ENCODE results near the gene DQX1.
"Not testable (repeated sequence)": the region's sequence is repeated elsewhere in the genome, so short reads cannot be mapped to it uniquely, and the experiment has no call there.

Gene DQX1

DNA sequence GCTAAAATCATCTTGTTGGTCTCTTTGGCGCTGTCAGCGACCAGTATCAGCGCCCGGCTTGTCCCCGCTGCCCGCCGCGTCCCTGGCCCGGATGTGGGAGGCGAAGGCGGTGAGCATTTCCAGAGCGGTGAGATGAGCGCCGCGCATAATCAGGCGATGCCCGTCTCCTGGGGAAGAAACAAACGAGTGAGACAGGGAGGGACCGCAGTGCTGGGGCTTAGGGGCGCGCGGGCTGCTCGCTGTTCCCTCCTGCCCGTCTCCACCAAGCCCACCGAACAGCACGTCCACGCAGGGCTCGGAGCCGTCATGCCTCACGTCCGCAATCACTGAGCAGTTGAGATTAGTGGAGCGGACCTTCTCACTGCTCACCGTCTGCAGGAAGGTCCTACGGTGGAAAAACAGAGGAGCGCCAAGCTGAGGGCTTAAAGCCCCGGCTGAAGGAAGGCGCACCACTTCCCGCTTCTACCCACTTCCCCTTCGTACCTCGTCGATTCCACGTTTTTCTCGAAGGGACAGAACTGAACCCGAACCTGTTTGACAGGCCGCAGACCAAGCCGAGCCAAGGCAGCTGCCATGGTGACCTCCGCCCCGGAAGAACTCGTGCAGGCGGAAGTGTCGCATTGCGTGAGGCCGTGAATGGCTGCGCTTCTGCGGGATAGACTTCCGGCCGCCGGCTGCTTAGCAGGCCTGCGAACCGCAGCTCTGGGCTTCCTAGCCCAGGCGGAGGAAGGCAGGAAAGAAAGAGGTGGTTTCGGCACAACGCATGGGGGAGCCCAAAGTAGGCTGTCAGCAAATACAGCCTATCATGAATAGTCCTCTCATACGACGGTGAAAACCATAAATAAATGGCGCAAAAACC is 53.7 kb downstream of the DQX1 start, which contains the start of gene MRPL53:
MRPL53 (minus strand) TSS at position 595 of the 859 bp plus-strand sequence; CDS start at position 575, 20 bp downstream.
- TF ChIP-seq ZNF274 (IDR thresholded peaks at IDR 0.05; ENCODE audit: low read depth, low read length) = no peak
- H3K4me3 ChIP-seq (ENCODE audit: low read length) = peak within 1 kb of the TSS; percentile 69

DNA sequence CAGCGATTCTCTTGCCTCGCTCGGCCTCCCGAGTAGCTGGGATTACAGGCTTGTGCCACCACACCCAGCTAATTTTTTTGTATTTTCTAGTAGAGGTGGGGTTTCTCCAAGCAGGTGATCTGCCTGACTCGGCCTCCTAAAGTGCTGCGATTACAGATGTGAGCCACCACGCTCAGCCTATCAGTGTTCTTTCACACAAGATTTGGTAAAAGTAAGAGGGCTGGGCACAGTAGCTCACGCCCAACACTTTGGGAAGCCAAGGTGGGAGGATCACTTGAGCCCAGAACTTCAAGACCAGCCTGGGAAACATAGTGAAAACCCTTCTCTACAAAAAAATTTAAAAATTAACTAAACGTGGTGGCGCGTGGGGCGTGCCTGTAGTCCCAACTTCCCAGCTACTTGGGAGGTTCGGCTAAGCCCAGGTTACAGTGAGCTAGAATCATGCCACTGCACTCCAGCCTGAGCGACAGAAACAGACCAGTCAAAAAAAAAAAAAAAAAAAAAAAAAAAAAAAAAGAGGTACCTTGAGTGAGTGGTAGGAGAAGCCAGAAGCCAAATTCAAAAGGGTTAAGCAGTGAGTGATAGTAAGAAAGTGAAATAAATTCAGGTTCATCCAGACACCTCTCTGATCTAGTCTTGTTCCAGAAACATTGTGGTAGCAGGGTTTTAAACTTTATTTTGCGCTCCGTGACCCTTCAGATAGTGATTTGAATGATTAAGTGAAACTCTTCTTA is 54.5 kb downstream of the DQX1 start:
- H3K4me3 ChIP-seq (ENCODE audit: low read length) = peak overlapping the region; percentile 69
- no peak for TF ChIP-seq ZNF274 (IDR thresholded peaks at IDR 0.05; ENCODE audit: low read depth, low read length)

DNA sequence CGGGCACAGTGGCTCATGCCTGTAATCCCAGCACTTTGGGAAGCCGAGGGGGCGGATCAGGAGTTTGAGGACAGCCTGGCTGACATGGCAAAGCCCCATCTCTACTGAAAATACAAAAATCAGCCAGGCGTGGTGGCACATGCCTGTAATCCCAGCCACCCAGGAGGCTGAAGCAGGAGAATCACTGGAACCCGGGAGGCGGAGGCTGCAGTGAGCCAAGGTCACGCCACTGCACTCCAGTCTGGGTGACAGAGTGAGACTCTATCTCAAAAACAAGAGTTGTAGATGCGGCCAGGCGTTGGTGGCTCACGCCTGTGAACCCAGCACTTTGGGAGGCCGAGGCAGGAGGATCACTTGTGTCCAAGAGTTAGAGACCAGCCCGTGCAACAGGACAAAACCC is 55.3 kb downstream of the DQX1 start:
- not testable (repeated sequence) for H3K4me3 ChIP-seq (ENCODE audit: low read length)
